KMS-11 (cell line): ENCODE results near the gene APPL1.

Experiments used
- H2AFZ ChIP-seq: fragments of 200-600 bp; sonication (generic); 2 replicates; pipeline ENCODE4 v1.6.1; 2016; ENCODE audit warnings: antibody characterized with exemption, mixed run types, low read depth
- H3K27ac ChIP-seq: fragments of 200-600 bp; sonication (generic); 2 replicates; pipeline ENCODE4 v1.6.1; 2016; ENCODE audit warnings: mild to moderate bottlenecking, mixed run types
- H3K27me3 ChIP-seq: fragments of 200-600 bp; sonication (generic); 2 replicates; pipeline ENCODE4 v1.6.1; 2017; ENCODE audit warnings: mild to moderate bottlenecking, low read depth, mixed run types, moderate library complexity; ENCODE audit not compliant: insufficient read depth
- H3K36me3 ChIP-seq: fragments of 200-600 bp; sonication (generic); 2 replicates; pipeline ENCODE4 v1.6.1; 2017; ENCODE audit warnings: mild to moderate bottlenecking, mixed run types; ENCODE audit not compliant: insufficient read depth
- H3K4me1 ChIP-seq: fragments of 200-600 bp; sonication (generic); 2 replicates; pipeline ENCODE4 v1.6.1; 2016; ENCODE audit warnings: mild to moderate bottlenecking, low read depth, mixed run types; ENCODE audit not compliant: poor library complexity, severe bottlenecking
- H3K4me2 ChIP-seq: fragments of 200-600 bp; sonication (generic); 2 replicates; pipeline ENCODE4 v1.7.0; 2016; ENCODE audit warnings: mild to moderate bottlenecking, mixed run types
- H3K4me3 ChIP-seq: fragments of 200-600 bp; sonication (generic); IDR thresholded peaks from 2 replicates; pipeline ENCODE4 v1.6.1; 2017; ENCODE audit warnings: low read depth, low read length, mixed read lengths; ENCODE audit not compliant: insufficient read depth
- H3K79me2 ChIP-seq: fragments of 200-600 bp; sonication (generic); 2 replicates; pipeline ENCODE4 v1.6.1; 2016; ENCODE audit warnings: low read depth, mixed run types; ENCODE audit not compliant: insufficient read depth
- H3K9ac ChIP-seq: fragments of 200-600 bp; sonication (generic); 2 replicates; pipeline ENCODE4 v1.6.1; 2016; ENCODE audit warnings: mild to moderate bottlenecking, mixed run types
- H4K20me1 ChIP-seq: fragments of 200-600 bp; sonication (generic); 2 replicates; pipeline ENCODE4 v1.6.1; 2016; ENCODE audit warnings: mild to moderate bottlenecking, mixed run types; ENCODE audit not compliant: insufficient read depth
- CTCF ChIP-seq: fragments of 200-600 bp; sonication (generic); conservative IDR thresholded peaks from 2 replicates; pipeline ENCODE4 v1.6.1; 2017; ENCODE audit warnings: low read depth, mild to moderate bottlenecking, antibody characterized with exemption, low read length, moderate library complexity, mixed read lengths

The APPL1 gene

GRCh38 chr3:57283334-57283733 is 55.8 kb downstream of the APPL1 start:
- Histone ChIP-seq H3K4me1 (no peaks in the 10 kb centered on the region), H3K27ac (no peak overlapping the region), H3K4me3 (no peak overlapping the region), H3K79me2 (no peaks in the 10 kb centered on the region), H3K36me3 (no peaks in the 10 kb centered on the region), H3K9ac (no peak overlapping the region), H4K20me1 (no peaks in the 10 kb centered on the region), H2AFZ (no peak overlapping the region), H3K27me3 (no peaks in the 10 kb centered on the region), H3K4me2 (no peak overlapping the region)
- no peak for TF ChIP-seq CTCF

GRCh38 chr3:57287205-57287604 is 59.7 kb downstream of the APPL1 start:
- Histone ChIP-seq H3K4me3 (no peak overlapping the region), H3K4me1 (no peaks in the 10 kb centered on the region), H3K36me3 (no peaks in the 10 kb centered on the region), H4K20me1 (no peaks in the 10 kb centered on the region), H3K9ac (no peak overlapping the region), H3K27me3 (no peaks in the 10 kb centered on the region), H3K4me2 (no peak overlapping the region), H2AFZ (no peak overlapping the region), H3K27ac (no peak overlapping the region), H3K79me2 (no peaks in the 10 kb centered on the region)
- no peak for TF ChIP-seq CTCF

GRCh38 chr3:57288403-57288802 is 60.9 kb downstream of the APPL1 start:
- H2AFZ ChIP-seq, result no peak overlapping the region
- no peak for TF ChIP-seq CTCF
- H3K36me3 ChIP-seq, result no peaks in the 10 kb centered on the region
- no peaks in the 10 kb centered on the region for H3K27me3 ChIP-seq
- no peaks in the 10 kb centered on the region for H3K79me2 ChIP-seq
- H3K27ac ChIP-seq, result no peak overlapping the region
- H3K4me2 ChIP-seq, result no peak overlapping the region
- no peaks in the 10 kb centered on the region for H4K20me1 ChIP-seq
- no peak overlapping the region for H3K4me3 ChIP-seq
- H3K9ac ChIP-seq, result no peak overlapping the region
- H3K4me1 ChIP-seq, result no peaks in the 10 kb centered on the region

- Histone ChIP-seq H3K79me2 (no peaks in the 10 kb centered on the region), H3K27me3 (no peaks in the 10 kb centered on the region), H2AFZ (no peak within 1 kb of the TSS), H4K20me1 (no peaks in the 10 kb centered on the region), H3K4me3 (no peak within 1 kb of the TSS), H3K36me3 (no peaks in the 10 kb centered on the region), H3K9ac (no peak within 1 kb of the TSS), H3K4me2 (no peak within 1 kb of the TSS), H3K4me1 (no peaks in the 10 kb centered on the region), H3K27ac (no peak within 1 kb of the TSS)
- no peak for TF ChIP-seq CTCF
Measured at GRCh38 chr3:57292159-57292896, 64.8 kb downstream of the APPL1 start, which contains the start of gene ASB14. TSS of gene ASB14 (minus strand) at chr3:57292685. CDS start at chr3:57292033, 652 bp downstream.
